GM19463 (cell line): Measurements from ENCODE around the gene MED17.

ENCODE experiments used
- ATAC-seq: cut with Tn5 transposase; IDR thresholded peaks from one replicate; pipeline ENCODE4 v1.9.1; 2021; ENCODE audit warnings: mild to moderate bottlenecking, moderate library complexity; ENCODE audit not compliant: unreplicated experiment

MED17 gene

GRCh38 chr11:93846411-93846810 is 62.3 kb downstream of the MED17 start:
- no peak for ATAC-seq

GRCh38 chr11:93849201-93849600 is 65.1 kb downstream of the MED17 start:
- no peak for ATAC-seq

- no peak for ATAC-seq
These were observed 65.9 kb downstream of the MED17 start for GRCh38 chr11:93849751-93850593.

- ATAC-seq = no peak
These were observed 66.5 kb downstream of the MED17 start, which contains the start of gene VSTM5 for GRCh38 chr11:93850594-93851018. TSS of gene VSTM5 (minus strand) at chr11:93850618. CDS start at chr11:93850502, 116 bp downstream.

GRCh38 chr11:93852242-93852641 is 68.2 kb downstream of the MED17 start:
- ATAC-seq = no peak

GRCh38 chr11:93857413-93858120 is 73.5 kb downstream of the MED17 start:
- ATAC-seq = no peak

GRCh38 chr11:93858121-93858775 is 74.2 kb downstream of the MED17 start:
- no peak for ATAC-seq

GRCh38 chr11:93861808-93862207 is 77.7 kb downstream of the MED17 start:
- no peak for ATAC-seq
